Osteoblast (primary cell): Measurements from ENCODE around the gene BCL2. TPM values are rescaled to one million over a fixed set of nuclear protein-coding genes. Genes with fewer than 3 reads are reported as not detected.

Source experiments
- DNase-seq: peaks from one replicate; pipeline ENCODE4 v3.0.0; 2011; ENCODE audit warnings: low spot score, mixed read lengths; ENCODE audit not compliant: insufficient read length; ENCODE audit errors: missing footprints
- H2AFZ ChIP-seq: 2 replicates; pipeline ENCODE4 v1.6.0; 2011; ENCODE audit warnings: mild to moderate bottlenecking, low read length
- H3K27ac ChIP-seq: 2 replicates; pipeline ENCODE4 v1.5.1; 2011; ENCODE audit warnings: mild to moderate bottlenecking, low read depth, low read length, moderate library complexity
- H3K27me3 ChIP-seq: 2 replicates; pipeline ENCODE4 v1.6.0; 2012; ENCODE audit warnings: mild to moderate bottlenecking, control low read depth, inconsistent platforms, low read length, moderate library complexity; ENCODE audit not compliant: insufficient read depth
- H3K36me3 ChIP-seq: 2 replicates; pipeline ENCODE4 v1.5.1; 2011; ENCODE audit warnings: mild to moderate bottlenecking, low read length, control low read depth, moderate library complexity; ENCODE audit not compliant: insufficient read depth
- H3K4me1 ChIP-seq: 2 replicates; pipeline ENCODE4 v1.5.1; 2011; ENCODE audit warnings: mild to moderate bottlenecking, low read length, control low read depth, moderate library complexity; ENCODE audit not compliant: insufficient read depth
- H3K4me2 ChIP-seq: 2 replicates; pipeline ENCODE4 v1.6.0; 2011; ENCODE audit warnings: mild to moderate bottlenecking, low read length; ENCODE audit not compliant: insufficient read depth
- H3K4me3 ChIP-seq: fragments of 200-600 bp; sonication (generic); 3 replicates; pipeline ENCODE4 v1.5.1; 2012; ENCODE audit warnings: mild to moderate bottlenecking, low read length, inconsistent platforms; ENCODE audit not compliant: insufficient read depth
- H3K79me2 ChIP-seq: 2 replicates; pipeline ENCODE4 v1.6.0; 2012; ENCODE audit warnings: mild to moderate bottlenecking, low read length, control low read depth, inconsistent platforms; ENCODE audit not compliant: insufficient read depth
- H3K9me3 ChIP-seq: 2 replicates; pipeline ENCODE4 v1.5.1; 2011; ENCODE audit warnings: low read depth, low read length, control low read depth
- H4K20me1 ChIP-seq: 2 replicates; pipeline ENCODE4 v1.6.0; 2012; ENCODE audit warnings: mild to moderate bottlenecking, low read length, control low read depth; ENCODE audit not compliant: insufficient read depth
- CTCF ChIP-seq: IDR thresholded peaks from 2 replicates; pipeline ENCODE4 v1.5.1; 2011; ENCODE audit warnings: mild to moderate bottlenecking, low read depth, low read length, moderate library complexity; ENCODE audit errors: extremely low read depth
- total RNA-seq: library from RNA; depleted of rRNA; stranded (reverse); fragments of >200 nt; gene quantifications from 2 replicates; pipeline ENCODE4 v1.2.3, GENCODE V29; 2012

Gene BCL2
- total RNA-seq, 1 donor = 11.9 TPM

- no peak for TF ChIP-seq CTCF
- Histone ChIP-seq H4K20me1 (no peaks in the 10 kb centered on the region), H2AFZ (no peak overlapping the region), H3K27ac (no peak overlapping the region), H3K4me1 (no peaks in the 10 kb centered on the region), H3K9me3 (no peaks in the 10 kb centered on the region), H3K36me3 (no peaks in the 10 kb centered on the region), H3K4me2 (no peak overlapping the region), H3K4me3 (no peak overlapping the region), H3K79me2 (no peaks in the 10 kb centered on the region), H3K27me3 (no peaks in the 10 kb centered on the region)
- DNase-seq = no peak
Observed at GRCh38 chr18:63307551-63308200, 11.9 kb downstream of the BCL2 start.

GRCh38 chr18:63306819-63307550, 12.6 kb downstream of the BCL2 start:
- Histone ChIP-seq H3K9me3 (no peaks in the 10 kb centered on the region), H4K20me1 (no peaks in the 10 kb centered on the region), H3K27me3 (no peaks in the 10 kb centered on the region), H3K79me2 (no peaks in the 10 kb centered on the region), H3K4me3 (no peak overlapping the region), H3K4me2 (no peak overlapping the region), H2AFZ (no peak overlapping the region), H3K27ac (no peak overlapping the region), H3K36me3 (no peaks in the 10 kb centered on the region), H3K4me1 (no peaks in the 10 kb centered on the region)
- DNase-seq = no peak
- TF ChIP-seq CTCF = no peak

GRCh38 chr18:63306249-63306648, 13.3 kb downstream of the BCL2 start:
- H3K36me3 ChIP-seq = no peaks in the 10 kb centered on the region
- DNase-seq = no peak
- H2AFZ ChIP-seq = no peak overlapping the region
- H4K20me1 ChIP-seq = no peaks in the 10 kb centered on the region
- no peak overlapping the region for H3K27ac ChIP-seq
- no peak overlapping the region for H3K4me2 ChIP-seq
- no peaks in the 10 kb centered on the region for H3K79me2 ChIP-seq
- H3K4me1 ChIP-seq = no peaks in the 10 kb centered on the region
- no peaks in the 10 kb centered on the region for H3K27me3 ChIP-seq
- no peak for TF ChIP-seq CTCF
- no peak overlapping the region for H3K4me3 ChIP-seq
- H3K9me3 ChIP-seq = no peaks in the 10 kb centered on the region

- no peak overlapping the region for H2AFZ ChIP-seq
- no peak overlapping the region for H3K4me3 ChIP-seq
- no peak overlapping the region for H3K27ac ChIP-seq
- H3K4me2 ChIP-seq = no peak overlapping the region
- no peak for DNase-seq
- H3K36me3 ChIP-seq = no peaks in the 10 kb centered on the region
- peaks cover 7% of the 10 kb centered on the region for H3K4me1 ChIP-seq
- H4K20me1 ChIP-seq = no peaks in the 10 kb centered on the region
- no peaks in the 10 kb centered on the region for H3K79me2 ChIP-seq
- no peak for TF ChIP-seq CTCF
- H3K27me3 ChIP-seq = no peaks in the 10 kb centered on the region
- H3K9me3 ChIP-seq = no peaks in the 10 kb centered on the region
Observed at GRCh38 chr18:63303547-63303946, 16.0 kb downstream of the BCL2 start.
